ENCODE results near the gene ADAMTS9.

Gene ADAMTS9

GRCh38 chr3:64506255-64506654, 181.5 kb downstream of the ADAMTS9 start:
- Histone ChIP-seq H3K36me3 (no peaks in the 10 kb centered on the region), H3K4me3 (ENCODE audit: low read depth, low read length) (no peak overlapping the region), H3K27ac (no peak overlapping the region), H3K27me3 (ENCODE audit: insufficient read depth, low read depth, severe bottlenecking) (no peaks in the 10 kb centered on the region), H3K9me3 (ENCODE audit: severe bottlenecking) (no peaks in the 10 kb centered on the region)
- no peak for TF ChIP-seq CTCF (IDR thresholded peaks at IDR 0.05; ENCODE audit: low read depth, low read length)
- DNase-seq = no peak

- no peaks in the 10 kb centered on the region for H3K9me3 ChIP-seq (ENCODE audit: severe bottlenecking)
- TF ChIP-seq CTCF (IDR thresholded peaks at IDR 0.05; ENCODE audit: low read depth, low read length) = no peak
- no peak for DNase-seq
- H3K27me3 ChIP-seq (ENCODE audit: insufficient read depth, low read depth, severe bottlenecking) = no peaks in the 10 kb centered on the region
- H3K27ac ChIP-seq = no peak overlapping the region
- H3K36me3 ChIP-seq = no peaks in the 10 kb centered on the region
- H3K4me3 ChIP-seq (ENCODE audit: low read depth, low read length) = no peak overlapping the region
These were observed 182.4 kb downstream of the ADAMTS9 start for GRCh38 chr3:64505419-64505818.

- DNase-seq = no peak
- no peaks in the 10 kb centered on the region for H3K36me3 ChIP-seq
- no peak overlapping the region for H3K4me3 ChIP-seq (ENCODE audit: low read depth, low read length)
These were observed 185.5 kb downstream of the ADAMTS9 start for GRCh38 chr3:64502284-64502683.

GRCh38 chr3:64501298-64501906, 186.4 kb downstream of the ADAMTS9 start:
- no peak for TF ChIP-seq CTCF (IDR thresholded peaks at IDR 0.05; ENCODE audit: low read depth, low read length)

More at GRCh38 chr3:64502284-64502683, 185.5 kb downstream of the ADAMTS9 start:
- H3K9me3 ChIP-seq (ENCODE audit: severe bottlenecking) = no peaks in the 10 kb centered on the region
- TF ChIP-seq CTCF (IDR thresholded peaks at IDR 0.05; ENCODE audit: low read depth, low read length) = no peak
- no peaks in the 10 kb centered on the region for H3K27me3 ChIP-seq (ENCODE audit: insufficient read depth, low read depth, severe bottlenecking)
- no peak overlapping the region for H3K27ac ChIP-seq

GRCh38 chr3:64496786-64497490, 190.9 kb downstream of the ADAMTS9 start:
- Histone ChIP-seq H3K9me3 (ENCODE audit: severe bottlenecking) (no peaks in the 10 kb centered on the region), H3K4me3 (ENCODE audit: low read depth, low read length) (no peak overlapping the region), H3K27ac (no peak overlapping the region), H3K36me3 (no peaks in the 10 kb centered on the region), H3K27me3 (ENCODE audit: insufficient read depth, low read depth, severe bottlenecking) (no peaks in the 10 kb centered on the region)
- no peak for DNase-seq
- no peak for TF ChIP-seq CTCF (IDR thresholded peaks at IDR 0.05; ENCODE audit: low read depth, low read length)

More at GRCh38 chr3:64501298-64501906, 186.4 kb downstream of the ADAMTS9 start:
- Histone ChIP-seq H3K4me3 (ENCODE audit: low read depth, low read length) (no peak overlapping the region), H3K27ac (no peak overlapping the region), H3K9me3 (ENCODE audit: severe bottlenecking) (no peaks in the 10 kb centered on the region), H3K36me3 (no peaks in the 10 kb centered on the region), H3K27me3 (ENCODE audit: insufficient read depth, low read depth, severe bottlenecking) (no peaks in the 10 kb centered on the region)
- peak; percentile 57 for DNase-seq
